ENCODE results near the gene ARL5C. TPM values are rescaled to one million over a fixed set of nuclear protein-coding genes. Genes with fewer than 3 reads are reported as not detected.

Gene ARL5C
- total RNA-seq, 1 experiment from 2014 or later: not detected

GRCh38 chr17:39196808-39197291, 30.9 kb upstream of the ARL5C start:
- Histone ChIP-seq H3K79me2 (ENCODE audit: low read length) (peaks cover 58% of the 10 kb centered on the region), H3K36me3 (ENCODE audit: insufficient read depth, low read length) (peaks cover 19% of the 10 kb centered on the region), H3K9ac (ENCODE audit: low read length) (peak overlapping the region; percentile 90), H3K27ac (ENCODE audit: low read length) (peak overlapping the region; percentile 81), H2AFZ (ENCODE audit: low read length) (no peak overlapping the region), H3K4me2 (ENCODE audit: low read depth, low read length, poor library complexity, severe bottlenecking) (peak overlapping the region; percentile 97), H3K9me2 (replicated peaks; ENCODE audit: insufficient read depth, low read length) (no peaks in the 10 kb centered on the region), H3K4me3 (ENCODE audit: low read length) (peak overlapping the region; percentile 77), H3K4me1 (ENCODE audit: low read length) (peaks cover 63% of the 10 kb centered on the region), H4K20me1 (ENCODE audit: insufficient read depth, low read depth, low read length) (peaks cover 13% of the 10 kb centered on the region; the same call in 1 of the 2 replicates), H3K9me3 (ENCODE audit: low read length) (no peaks in the 10 kb centered on the region), H3K27me3 (ENCODE audit: low read length) (no peaks in the 10 kb centered on the region)
- DNase-seq: peak; percentile 88

DNA sequence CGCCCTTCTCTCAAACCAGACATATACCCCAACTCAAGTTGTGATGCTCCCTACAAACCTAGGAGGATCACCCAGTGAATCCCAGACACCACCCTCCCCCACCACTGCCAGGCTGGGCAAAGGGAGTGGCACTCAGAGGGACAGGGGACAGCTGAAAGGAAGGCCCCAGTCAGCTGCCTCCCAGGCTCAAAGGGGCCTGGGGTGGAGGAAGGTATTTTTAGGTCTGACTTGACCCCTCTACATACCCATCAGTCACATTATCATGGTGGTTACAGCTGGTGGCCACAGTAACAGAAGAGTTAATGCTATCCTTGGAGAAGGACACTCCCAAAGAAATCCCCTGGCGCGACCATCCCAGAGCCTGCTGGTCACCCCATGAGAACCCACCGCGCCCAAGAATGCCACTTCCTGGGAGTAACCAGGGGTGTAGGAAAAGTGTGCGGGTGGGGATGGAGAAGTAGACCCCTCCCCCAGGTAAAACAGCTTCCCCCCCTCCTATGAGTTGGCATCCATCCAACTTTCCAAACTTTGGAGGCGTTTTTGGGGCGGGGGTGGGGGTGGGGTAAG, 30.4 kb upstream of the ARL5C start:
- Histone ChIP-seq H3K27ac (ENCODE audit: low read length) (peak overlapping the region; percentile 64), H3K9me3 (ENCODE audit: low read length) (no peaks in the 10 kb centered on the region), H3K9ac (ENCODE audit: low read length) (peak overlapping the region; percentile 90), H3K4me1 (ENCODE audit: low read length) (peaks cover 58% of the 10 kb centered on the region), H2AFZ (ENCODE audit: low read length) (no peak overlapping the region), H3K9me2 (replicated peaks; ENCODE audit: insufficient read depth, low read length) (no peaks in the 10 kb centered on the region), H3K36me3 (ENCODE audit: insufficient read depth, low read length) (peaks cover 19% of the 10 kb centered on the region), H4K20me1 (ENCODE audit: insufficient read depth, low read depth, low read length) (peaks cover 13% of the 10 kb centered on the region; the same call in 1 of the 2 replicates), H3K4me2 (ENCODE audit: low read depth, low read length, poor library complexity, severe bottlenecking) (peak overlapping the region; percentile 97), H3K79me2 (ENCODE audit: low read length) (peaks cover 54% of the 10 kb centered on the region), H3K27me3 (ENCODE audit: low read length) (no peaks in the 10 kb centered on the region), H3K4me3 (ENCODE audit: low read length) (peak overlapping the region; percentile 77)
- no peak for DNase-seq

- Histone ChIP-seq H2AFZ (ENCODE audit: low read length) (no peak overlapping the region), H3K4me3 (ENCODE audit: low read length) (peak overlapping the region; percentile 77), H3K4me1 (ENCODE audit: low read length) (peaks cover 52% of the 10 kb centered on the region), H3K4me2 (ENCODE audit: low read depth, low read length, poor library complexity, severe bottlenecking) (peak overlapping the region; percentile 97), H3K79me2 (ENCODE audit: low read length) (peaks cover 48% of the 10 kb centered on the region), H3K9me3 (ENCODE audit: low read length) (no peaks in the 10 kb centered on the region), H3K9ac (ENCODE audit: low read length) (peak overlapping the region; percentile 90), H3K9me2 (replicated peaks; ENCODE audit: insufficient read depth, low read length) (no peaks in the 10 kb centered on the region), H3K27me3 (ENCODE audit: low read length) (no peaks in the 10 kb centered on the region), H3K27ac (ENCODE audit: low read length) (peak overlapping the region; percentile 64), H3K36me3 (ENCODE audit: insufficient read depth, low read length) (peaks cover 16% of the 10 kb centered on the region), H4K20me1 (ENCODE audit: insufficient read depth, low read depth, low read length) (peaks cover 8% of the 10 kb centered on the region; the same call in 1 of the 2 replicates)
- DNase-seq: no peak
These were observed 29.7 kb upstream of the ARL5C start for GRCh38 chr17:39195568-39196160.

DNA sequence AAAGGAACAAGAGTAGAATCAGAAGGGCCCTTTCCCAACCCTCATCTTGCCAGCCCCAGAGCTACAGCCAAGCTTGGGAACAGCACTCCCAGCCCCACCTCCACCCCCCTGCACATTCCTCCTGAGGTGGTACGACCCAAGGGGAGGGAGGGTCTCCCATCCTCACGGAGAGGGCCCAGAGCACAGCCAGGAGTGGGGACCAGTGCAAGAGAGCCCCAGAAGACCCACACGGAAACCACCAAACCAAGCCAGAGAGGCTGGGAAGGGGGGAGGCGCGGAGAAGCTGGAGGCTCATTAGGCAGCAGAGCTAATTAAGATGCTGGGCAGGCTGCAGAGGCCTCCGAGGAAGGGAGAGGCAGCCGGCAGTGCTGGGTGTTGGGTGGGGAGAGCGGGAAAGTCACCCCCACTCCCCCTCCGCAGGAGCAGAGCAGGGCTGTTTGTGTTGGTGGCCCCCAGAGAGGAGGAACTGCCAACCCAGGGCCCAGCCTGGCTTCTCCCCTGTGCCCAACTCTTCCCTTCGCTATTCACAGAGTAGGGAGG, 29.1 kb upstream of the ARL5C start:
- Histone ChIP-seq H3K27me3 (ENCODE audit: low read length) (no peaks in the 10 kb centered on the region), H3K27ac (ENCODE audit: low read length) (peak overlapping the region; percentile 64; the same call in 1 of the 2 replicates), H4K20me1 (ENCODE audit: insufficient read depth, low read depth, low read length) (peaks cover 8% of the 10 kb centered on the region; the same call in 1 of the 2 replicates), H3K36me3 (ENCODE audit: insufficient read depth, low read length) (peaks cover 15% of the 10 kb centered on the region), H3K9ac (ENCODE audit: low read length) (peak overlapping the region; percentile 90), H3K4me3 (ENCODE audit: low read length) (no peak overlapping the region), H3K79me2 (ENCODE audit: low read length) (peaks cover 42% of the 10 kb centered on the region), H3K9me3 (ENCODE audit: low read length) (no peaks in the 10 kb centered on the region), H3K4me2 (ENCODE audit: low read depth, low read length, poor library complexity, severe bottlenecking) (peak overlapping the region; percentile 97), H2AFZ (ENCODE audit: low read length) (no peak overlapping the region), H3K9me2 (replicated peaks; ENCODE audit: insufficient read depth, low read length) (no peaks in the 10 kb centered on the region), H3K4me1 (ENCODE audit: low read length) (peaks cover 52% of the 10 kb centered on the region)
- DNase-seq: no peak

GRCh38 chr17:39194089-39194984, 28.4 kb upstream of the ARL5C start:
- H3K27me3 ChIP-seq (ENCODE audit: low read length): no peaks in the 10 kb centered on the region
- peaks cover 49% of the 10 kb centered on the region for H3K4me1 ChIP-seq (ENCODE audit: low read length)
- no peaks in the 10 kb centered on the region for H3K9me2 ChIP-seq (replicated peaks; ENCODE audit: insufficient read depth, low read length)
- H3K4me2 ChIP-seq (ENCODE audit: low read depth, low read length, poor library complexity, severe bottlenecking): peak overlapping the region; percentile 97
- no peak overlapping the region for H2AFZ ChIP-seq (ENCODE audit: low read length)
- no peak for DNase-seq
- peaks cover 8% of the 10 kb centered on the region; the same call in 1 of the 2 replicates for H4K20me1 ChIP-seq (ENCODE audit: insufficient read depth, low read depth, low read length)
- no peak overlapping the region for H3K4me3 ChIP-seq (ENCODE audit: low read length)
- peaks cover 15% of the 10 kb centered on the region for H3K36me3 ChIP-seq (ENCODE audit: insufficient read depth, low read length)
- no peaks in the 10 kb centered on the region for H3K9me3 ChIP-seq (ENCODE audit: low read length)
- H3K9ac ChIP-seq (ENCODE audit: low read length): no peak overlapping the region
- H3K27ac ChIP-seq (ENCODE audit: low read length): no peak overlapping the region
- peaks cover 42% of the 10 kb centered on the region for H3K79me2 ChIP-seq (ENCODE audit: low read length)

GRCh38 chr17:39193346-39193745, 27.4 kb upstream of the ARL5C start:
- DNase-seq: no peak

GRCh38 chr17:39192901-39193300, 26.9 kb upstream of the ARL5C start:
- Histone ChIP-seq H3K4me1 (ENCODE audit: low read length) (peaks cover 34% of the 10 kb centered on the region), H3K9me2 (replicated peaks; ENCODE audit: insufficient read depth, low read length) (no peaks in the 10 kb centered on the region), H3K4me2 (ENCODE audit: low read depth, low read length, poor library complexity, severe bottlenecking) (no peak overlapping the region), H3K9me3 (ENCODE audit: low read length) (no peaks in the 10 kb centered on the region), H3K4me3 (ENCODE audit: low read length) (no peak overlapping the region), H3K9ac (ENCODE audit: low read length) (no peak overlapping the region), H4K20me1 (ENCODE audit: insufficient read depth, low read depth, low read length) (peaks cover 8% of the 10 kb centered on the region; the same call in 1 of the 2 replicates), H3K36me3 (ENCODE audit: insufficient read depth, low read length) (peaks cover 15% of the 10 kb centered on the region), H2AFZ (ENCODE audit: low read length) (no peak overlapping the region), H3K27me3 (ENCODE audit: low read length) (no peaks in the 10 kb centered on the region), H3K27ac (ENCODE audit: low read length) (no peak overlapping the region), H3K79me2 (ENCODE audit: low read length) (peaks cover 42% of the 10 kb centered on the region)
- no peak for DNase-seq

More at GRCh38 chr17:39193346-39193745, 27.4 kb upstream of the ARL5C start:
- Histone ChIP-seq H3K4me3 (ENCODE audit: low read length) (no peak overlapping the region), H3K4me2 (ENCODE audit: low read depth, low read length, poor library complexity, severe bottlenecking) (no peak overlapping the region), H3K4me1 (ENCODE audit: low read length) (peaks cover 39% of the 10 kb centered on the region), H2AFZ (ENCODE audit: low read length) (no peak overlapping the region), H3K36me3 (ENCODE audit: insufficient read depth, low read length) (peaks cover 15% of the 10 kb centered on the region), H3K27me3 (ENCODE audit: low read length) (no peaks in the 10 kb centered on the region), H3K27ac (ENCODE audit: low read length) (no peak overlapping the region), H3K9ac (ENCODE audit: low read length) (no peak overlapping the region), H3K9me3 (ENCODE audit: low read length) (no peaks in the 10 kb centered on the region), H3K79me2 (ENCODE audit: low read length) (peaks cover 42% of the 10 kb centered on the region), H3K9me2 (replicated peaks; ENCODE audit: insufficient read depth, low read length) (no peaks in the 10 kb centered on the region), H4K20me1 (ENCODE audit: insufficient read depth, low read depth, low read length) (peaks cover 8% of the 10 kb centered on the region; the same call in 1 of the 2 replicates)
